Erythroblast (primary cell): Measurements from ENCODE around the gene TLX3.

ENCODE experiments used
- GATA1 ChIP-seq: IDR thresholded peaks from 2 replicates; pipeline ENCODE4 v1.6.1; 2011; ENCODE audit warnings: low read depth, mild to moderate bottlenecking, control low read depth, low read length, moderate library complexity
- POLR2A ChIP-seq: IDR thresholded peaks from 2 replicates; pipeline ENCODE4 v1.6.1; 2011; ENCODE audit warnings: mild to moderate bottlenecking, low read length

GRCh38 chr5:171340491-171340890, 31.4 kb downstream of the TLX3 start:
- TF ChIP-seq POLR2A (no peak), GATA1 (no peak)
